ENCODE measurements around the gene EIF5A.
A peak's percentile ranks its signal among the peaks of the same experiment; 100 is the strongest.

EIF5A gene

DNA sequence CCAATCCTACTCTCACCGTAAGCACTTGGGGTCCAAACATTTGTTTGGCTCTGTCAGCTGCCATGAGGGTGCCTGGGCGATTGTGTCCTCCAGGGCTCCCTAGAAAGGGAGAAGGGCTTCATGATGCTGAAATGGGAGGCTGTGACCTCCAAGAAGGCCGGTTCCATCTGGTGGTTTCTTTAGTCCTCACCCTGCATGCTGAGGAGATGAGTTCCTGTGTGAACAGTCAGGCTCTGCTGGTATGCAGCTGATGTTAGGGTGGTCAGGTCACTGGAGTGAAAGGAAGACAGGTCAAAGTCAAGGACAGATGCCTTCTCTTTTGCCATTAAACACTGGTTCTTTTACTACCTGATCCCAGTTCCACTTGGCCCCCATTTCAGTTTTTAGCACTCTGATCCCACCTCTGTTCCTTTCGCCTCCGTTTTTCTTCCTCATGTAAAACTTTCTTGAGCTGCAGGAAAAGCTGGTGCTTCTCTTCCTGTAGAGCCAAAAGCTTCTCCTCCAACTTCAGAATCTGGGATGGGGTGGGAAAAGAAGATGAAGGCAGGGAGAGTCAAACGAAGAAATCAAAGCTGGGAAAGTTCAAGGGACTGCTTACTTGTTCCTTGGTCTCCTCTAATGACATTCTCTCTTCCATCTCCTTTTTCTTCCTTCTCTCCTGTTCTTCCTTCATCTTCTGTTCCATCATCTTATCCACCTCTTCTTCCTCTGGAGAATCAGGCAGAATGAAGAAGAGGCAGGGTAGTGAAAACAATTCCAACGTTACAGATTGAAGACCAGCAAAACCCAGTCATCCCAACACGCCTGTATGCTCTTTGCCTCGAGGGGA is 6.7 kb downstream of the EIF5A start:
- DNase-seq = no peak

DNA sequence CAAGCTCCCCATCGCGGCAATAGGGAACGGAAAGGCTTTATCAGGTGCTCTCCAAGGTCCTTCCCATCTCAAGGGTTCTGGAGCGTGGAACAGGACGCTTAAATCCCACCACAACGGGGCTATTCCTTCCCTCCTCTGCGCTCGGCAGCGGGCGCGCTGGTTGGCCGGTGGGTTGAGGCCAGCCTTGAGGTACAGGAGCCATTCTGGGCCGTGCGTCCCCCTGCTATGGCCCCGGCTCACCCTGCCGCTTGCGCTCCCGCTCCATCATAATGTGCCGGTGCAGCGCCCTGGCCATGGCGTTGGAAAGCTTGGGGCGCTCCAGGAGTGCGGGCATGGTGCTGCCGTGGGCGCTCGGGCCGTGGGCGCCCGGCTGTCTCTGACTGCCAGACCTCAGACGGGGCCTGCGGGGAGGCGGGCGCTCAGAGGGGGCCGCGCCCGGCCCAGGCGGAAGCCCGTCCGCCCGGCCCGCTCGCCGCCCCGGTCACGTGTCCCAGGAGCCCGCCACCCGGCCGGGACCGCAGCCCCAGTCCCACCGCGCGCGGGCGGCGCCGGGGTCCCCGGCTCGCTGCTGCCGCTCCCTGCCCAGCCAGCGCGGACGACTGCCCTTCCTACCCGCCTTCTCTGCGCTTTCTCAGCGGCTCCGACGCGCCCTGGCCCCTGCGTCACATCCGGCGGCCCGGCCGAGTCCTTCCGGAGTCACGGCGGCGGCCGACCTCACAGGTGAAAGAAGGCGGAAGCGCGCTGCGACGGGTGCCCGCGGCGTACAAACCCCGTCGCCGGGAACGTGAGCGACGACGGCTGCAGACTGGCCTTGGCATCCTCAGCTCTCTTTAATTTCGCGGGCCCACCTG is 7.5 kb downstream of the EIF5A start, which contains the start of gene GPS2:
Gene GPS2 (minus strand): TSS at position 642 of the 851 bp plus-strand sequence. CDS start 308 bp downstream, at position 334.
- DNase-seq = peak; percentile 93

DNA sequence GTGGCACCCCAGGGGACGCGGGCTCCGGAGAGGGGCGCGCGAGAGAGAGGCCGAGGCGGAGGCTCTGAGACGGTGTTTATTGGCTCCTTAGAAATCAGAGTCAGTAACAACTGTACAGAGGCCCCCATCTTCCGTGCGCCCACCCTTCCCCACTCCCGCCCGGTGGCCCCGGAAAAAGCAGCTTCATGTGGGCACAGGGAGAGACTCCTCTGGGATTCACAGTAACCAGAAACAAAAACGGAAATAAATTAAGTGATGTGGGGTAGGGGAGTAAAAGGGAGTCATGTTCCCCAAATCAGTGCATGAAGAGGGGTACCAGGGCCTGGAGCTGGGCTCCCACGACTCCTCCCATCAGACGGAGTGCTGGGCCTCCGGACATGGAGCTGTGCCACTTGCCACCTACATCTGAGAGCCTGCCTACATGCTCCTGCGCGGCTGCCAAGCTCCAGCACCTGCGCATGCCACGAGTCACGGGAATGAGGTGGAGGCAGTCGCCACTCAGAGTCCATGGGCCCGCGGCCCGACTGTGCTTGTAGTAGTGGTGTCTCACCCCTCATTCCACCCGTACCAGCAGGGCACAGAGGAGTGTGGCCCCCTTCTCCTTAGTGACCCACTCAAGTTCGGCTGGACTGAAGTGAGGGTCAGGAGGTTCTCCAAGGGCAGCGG is 8.3 kb downstream of the EIF5A start:
- no peak for DNase-seq

- no peak for DNase-seq
Observed at GRCh38 chr17:7317161-7317803, 9.9 kb downstream of the EIF5A start.

DNA sequence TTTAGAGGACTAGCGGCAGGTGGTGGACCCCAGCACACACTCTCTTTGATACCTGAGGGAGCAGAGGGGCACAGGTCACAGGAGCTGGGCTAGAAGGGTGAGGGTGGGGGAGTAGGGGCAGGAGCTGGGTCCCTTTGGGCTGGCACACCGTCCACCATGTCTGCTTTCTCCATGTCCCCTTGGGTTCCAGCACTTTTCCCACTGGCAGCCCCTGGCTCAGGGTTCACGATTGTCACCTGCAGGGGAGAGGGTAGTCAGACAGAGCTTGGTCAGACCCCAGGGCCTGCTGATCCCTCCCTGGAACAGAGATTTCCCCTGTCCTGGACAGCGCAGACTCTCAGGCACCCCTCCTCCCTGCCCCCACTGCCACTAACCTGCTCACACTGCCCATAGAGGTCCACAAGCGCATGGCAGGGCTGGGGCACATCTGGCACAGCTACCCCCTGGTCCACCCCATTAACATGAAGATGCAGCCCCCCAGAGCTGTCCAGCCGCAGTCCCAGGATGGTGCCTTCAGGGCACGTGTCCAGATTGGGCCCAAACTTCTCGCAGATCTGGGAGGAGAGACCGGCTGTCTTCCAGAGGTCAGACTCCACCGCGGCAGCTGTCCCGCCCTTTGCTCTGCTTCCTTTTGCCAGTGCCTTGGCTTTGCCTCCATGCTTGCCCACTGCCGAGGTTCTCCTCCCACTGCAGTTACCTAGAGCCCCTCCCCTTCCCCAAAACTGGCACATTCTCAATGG is 10.9 kb downstream of the EIF5A start:
- DNase-seq = no peak

- DNase-seq = no peak
Observed at GRCh38 chr17:7321466-7321865, 14.0 kb downstream of the EIF5A start.

DNA sequence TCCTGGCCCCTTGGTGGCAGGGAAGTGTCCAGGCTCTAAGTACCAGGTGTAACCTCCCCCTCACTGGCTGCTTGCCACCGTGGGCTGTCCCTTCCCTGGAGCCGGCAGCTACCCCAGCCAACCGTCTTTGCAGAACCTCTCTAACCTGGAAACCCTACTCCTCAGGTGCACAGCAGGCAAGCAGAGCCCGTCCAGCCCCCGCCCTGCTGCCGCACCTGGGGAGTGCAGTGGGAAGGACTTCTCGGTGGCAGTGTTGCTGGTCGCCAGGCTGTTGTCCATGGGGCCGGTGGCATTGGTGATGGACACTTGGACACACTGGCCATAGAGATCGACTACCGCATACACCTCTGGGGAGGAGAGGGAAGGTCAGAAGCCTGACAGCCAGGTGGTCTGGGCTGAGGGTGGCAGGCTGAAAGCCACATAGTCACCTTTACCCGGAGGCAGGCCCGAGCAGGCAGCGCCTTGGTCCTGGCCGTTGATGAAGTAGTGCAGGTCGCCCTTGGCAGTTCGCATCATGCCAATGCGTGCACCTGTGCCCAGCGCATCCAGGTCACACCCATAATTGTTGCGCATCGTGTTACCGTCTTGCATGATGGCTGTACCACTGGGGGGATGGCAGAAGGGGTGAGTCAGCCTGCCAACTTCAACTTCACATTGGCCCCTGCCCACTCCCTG is 15.2 kb downstream of the EIF5A start:
- no peak for DNase-seq

GRCh38 chr17:7323731-7324437 is 16.5 kb downstream of the EIF5A start:
- peak; percentile 66 for DNase-seq

- no peak for DNase-seq
Observed at GRCh38 chr17:7324438-7324779, 17.0 kb downstream of the EIF5A start.

DNA sequence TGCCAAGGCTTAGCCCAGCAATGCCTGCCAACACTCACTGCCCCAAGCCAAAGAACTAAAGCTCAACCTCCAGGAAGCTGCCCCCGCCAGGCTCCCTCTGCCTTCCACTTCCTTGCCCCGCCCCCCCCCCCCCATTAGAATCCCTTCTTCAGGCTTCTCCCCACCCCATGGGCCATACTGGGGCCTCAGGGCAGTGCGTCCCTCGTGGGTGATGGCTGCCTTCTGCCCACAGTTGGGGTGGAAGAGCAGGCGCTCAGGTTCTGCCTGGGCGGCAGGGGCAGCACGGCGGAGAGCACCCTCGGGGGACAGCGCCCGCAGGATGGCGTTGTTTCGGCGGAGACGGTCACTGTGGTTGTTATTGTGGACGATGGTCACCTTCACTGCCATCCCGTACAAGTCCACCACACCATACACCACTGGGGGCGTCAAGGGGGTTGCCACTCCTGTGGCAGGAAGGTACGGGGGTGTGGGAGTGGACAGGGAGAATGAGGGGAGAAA is 17.7 kb downstream of the EIF5A start:
- no peak for DNase-seq

DNA sequence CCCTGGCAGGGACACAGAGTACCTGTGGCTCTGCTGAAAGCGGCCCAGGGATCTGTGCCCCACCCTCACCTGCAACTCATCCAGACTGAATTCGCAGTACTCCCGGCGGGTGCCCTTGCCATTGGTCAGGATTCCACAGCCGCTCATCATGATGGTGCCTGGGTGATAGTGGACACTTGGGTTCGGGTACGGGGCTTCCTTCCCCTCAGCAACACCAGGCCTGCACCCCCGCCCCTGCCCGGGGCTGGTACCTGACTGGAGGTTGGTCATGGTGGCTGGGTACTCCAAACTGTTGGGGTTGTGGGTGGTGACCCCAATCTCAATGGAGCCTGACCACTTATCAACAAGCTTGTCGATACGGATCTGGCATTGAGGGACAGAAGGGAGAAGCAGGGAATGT is 18.8 kb downstream of the EIF5A start:
- no peak for DNase-seq

GRCh38 chr17:7327056-7327455 is 19.6 kb downstream of the EIF5A start:
- no peak for DNase-seq

- DNase-seq = no peak
Observed at GRCh38 chr17:7327501-7327900, 20.1 kb downstream of the EIF5A start.

- no peak for DNase-seq
Observed at GRCh38 chr17:7328009-7328408, 20.6 kb downstream of the EIF5A start.

GRCh38 chr17:7328840-7329373 is 21.5 kb downstream of the EIF5A start, which contains the start of gene NEURL4:
TSS of gene NEURL4 (minus strand) at chr17:7329335. CDS start at chr17:7329312, 23 bp downstream.
- DNase-seq = no peak

DNA sequence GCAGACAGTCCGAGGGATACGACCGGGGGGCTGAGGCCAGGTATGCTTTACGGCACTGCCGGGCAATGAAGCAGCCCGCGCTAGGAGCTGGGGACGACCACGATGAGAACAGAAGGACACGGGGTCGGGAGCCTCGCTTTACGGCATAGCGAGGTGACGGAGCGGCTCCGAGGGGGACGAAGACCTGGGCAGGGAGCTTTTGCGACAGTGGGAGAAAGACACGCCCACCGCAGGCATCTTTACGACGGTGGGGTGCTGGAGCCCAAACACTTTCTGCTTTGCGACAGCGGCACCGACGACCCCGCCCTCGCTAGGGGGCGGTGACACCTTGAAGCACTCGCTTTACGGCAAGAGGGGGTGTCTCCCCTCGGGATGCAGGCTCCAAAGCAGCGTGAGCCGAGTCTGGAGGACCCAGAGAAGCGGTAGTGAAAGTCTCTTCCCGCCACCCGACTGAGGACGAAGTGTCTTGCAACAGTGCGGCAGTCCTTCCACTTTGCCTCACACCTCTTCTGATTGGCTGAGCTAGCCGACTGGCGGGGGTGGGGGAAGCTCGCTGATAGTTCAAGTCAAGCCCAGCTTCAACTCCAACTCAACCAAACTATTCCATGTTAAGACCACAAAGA is 22.1 kb downstream of the EIF5A start:
- DNase-seq = peak; percentile 91

DNA sequence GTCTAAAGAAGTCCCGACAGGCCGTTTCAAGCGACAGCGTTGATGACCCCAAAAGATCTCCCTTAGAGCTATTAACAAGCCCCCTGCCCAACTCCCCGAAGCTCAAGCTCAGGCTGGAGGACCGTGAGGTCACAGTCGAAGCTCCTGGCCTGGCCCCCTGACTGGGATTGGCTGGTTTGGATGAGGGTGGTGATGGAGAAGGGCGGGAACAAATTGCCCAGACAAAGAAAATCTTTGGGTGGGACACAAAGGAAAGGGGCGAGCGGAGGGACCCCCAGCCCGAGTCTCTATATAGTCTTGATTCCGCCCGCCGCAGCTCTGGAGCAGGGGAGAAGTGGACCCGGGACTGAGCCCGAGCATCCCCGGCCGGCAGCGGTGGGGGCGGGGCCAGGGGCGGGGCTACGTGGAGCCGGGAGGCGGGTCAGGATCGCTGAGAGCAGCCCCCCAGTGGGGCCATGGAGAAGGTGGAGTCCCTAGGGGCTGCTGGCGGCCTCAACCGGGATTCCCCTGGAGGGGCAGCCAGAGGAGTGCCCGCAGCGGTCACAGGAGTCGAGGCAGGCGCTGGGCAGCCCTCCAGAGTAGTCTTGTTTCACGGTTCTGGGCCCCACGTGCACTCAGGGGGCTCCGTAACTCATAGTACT is 22.7 kb downstream of the EIF5A start:
- peak; percentile 75 for DNase-seq

GRCh38 chr17:7330638-7331015 is 23.2 kb downstream of the EIF5A start:
- no peak for DNase-seq

DNA sequence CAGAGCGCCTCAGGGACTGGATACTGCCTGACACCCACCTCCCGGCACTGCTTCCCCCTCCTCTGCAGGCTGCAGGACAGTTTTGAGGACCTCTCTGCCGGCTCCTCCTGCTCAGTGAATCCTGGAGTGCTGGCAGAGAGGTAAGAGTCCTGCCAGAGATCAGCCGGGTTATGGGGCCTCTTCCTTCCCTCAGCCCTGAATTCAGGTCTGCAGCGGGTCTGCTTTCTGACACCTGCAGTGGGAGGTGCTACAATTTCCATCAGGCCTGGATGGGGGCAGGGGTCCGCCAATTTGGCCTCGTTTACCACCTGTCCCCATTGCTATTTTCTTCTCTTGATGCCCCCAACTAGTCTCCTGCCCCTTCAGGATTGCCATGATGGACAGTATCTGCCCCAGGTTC is 24.7 kb downstream of the EIF5A start:
- DNase-seq = no peak
